GM12872 (cell line): ENCODE data around the gene ARPC5L.

Source experiments
- TF ChIP-seq, protein P1 (sequence below): IDR thresholded peaks from 3 replicates; pipeline ENCODE4 v1.5.1; 2011; ENCODE audit warnings: low read depth, mild to moderate bottlenecking, low read length, moderate library complexity; ENCODE audit not compliant: insufficient read depth

The ARPC5L gene

DNA sequence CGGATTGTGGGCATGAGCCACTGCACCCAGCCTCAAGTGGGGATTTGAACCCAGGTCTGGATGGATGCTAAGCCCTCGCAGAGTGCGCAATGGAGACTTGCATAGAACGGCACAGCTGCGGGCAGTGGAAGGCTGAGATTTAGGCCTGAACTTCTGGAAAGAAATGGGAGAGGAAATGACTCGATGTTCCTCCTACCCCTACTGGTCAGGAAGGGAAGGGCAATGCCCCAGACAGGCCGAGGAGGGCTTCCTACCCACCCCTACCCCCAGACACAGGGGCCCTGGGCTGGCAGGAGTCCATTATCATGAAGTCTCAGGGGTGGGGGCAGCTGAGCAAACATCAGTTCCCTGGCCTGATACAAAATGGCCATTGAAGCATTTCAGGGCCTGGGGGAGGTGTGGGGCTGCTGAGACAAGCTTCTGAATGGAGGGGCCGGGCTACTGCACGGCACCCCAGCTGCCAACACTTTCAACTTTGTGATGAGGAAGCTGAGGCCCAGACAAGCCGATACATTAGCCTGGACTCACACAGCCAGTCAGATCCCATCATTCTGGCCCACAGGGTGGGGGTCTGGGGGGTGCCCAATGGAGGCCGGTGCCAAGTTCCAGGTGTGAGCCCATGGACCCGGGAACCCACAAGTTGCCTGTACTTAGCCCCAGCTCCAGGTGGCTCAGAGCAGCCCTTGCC is 22.2 kb upstream of the ARPC5L start:
- TF ChIP-seq, protein P1, sequence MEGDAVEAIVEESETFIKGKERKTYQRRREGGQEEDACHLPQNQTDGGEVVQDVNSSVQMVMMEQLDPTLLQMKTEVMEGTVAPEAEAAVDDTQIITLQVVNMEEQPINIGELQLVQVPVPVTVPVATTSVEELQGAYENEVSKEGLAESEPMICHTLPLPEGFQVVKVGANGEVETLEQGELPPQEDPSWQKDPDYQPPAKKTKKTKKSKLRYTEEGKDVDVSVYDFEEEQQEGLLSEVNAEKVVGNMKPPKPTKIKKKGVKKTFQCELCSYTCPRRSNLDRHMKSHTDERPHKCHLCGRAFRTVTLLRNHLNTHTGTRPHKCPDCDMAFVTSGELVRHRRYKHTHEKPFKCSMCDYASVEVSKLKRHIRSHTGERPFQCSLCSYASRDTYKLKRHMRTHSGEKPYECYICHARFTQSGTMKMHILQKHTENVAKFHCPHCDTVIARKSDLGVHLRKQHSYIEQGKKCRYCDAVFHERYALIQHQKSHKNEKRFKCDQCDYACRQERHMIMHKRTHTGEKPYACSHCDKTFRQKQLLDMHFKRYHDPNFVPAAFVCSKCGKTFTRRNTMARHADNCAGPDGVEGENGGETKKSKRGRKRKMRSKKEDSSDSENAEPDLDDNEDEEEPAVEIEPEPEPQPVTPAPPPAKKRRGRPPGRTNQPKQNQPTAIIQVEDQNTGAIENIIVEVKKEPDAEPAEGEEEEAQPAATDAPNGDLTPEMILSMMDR, result peak; percentile 62

DNA sequence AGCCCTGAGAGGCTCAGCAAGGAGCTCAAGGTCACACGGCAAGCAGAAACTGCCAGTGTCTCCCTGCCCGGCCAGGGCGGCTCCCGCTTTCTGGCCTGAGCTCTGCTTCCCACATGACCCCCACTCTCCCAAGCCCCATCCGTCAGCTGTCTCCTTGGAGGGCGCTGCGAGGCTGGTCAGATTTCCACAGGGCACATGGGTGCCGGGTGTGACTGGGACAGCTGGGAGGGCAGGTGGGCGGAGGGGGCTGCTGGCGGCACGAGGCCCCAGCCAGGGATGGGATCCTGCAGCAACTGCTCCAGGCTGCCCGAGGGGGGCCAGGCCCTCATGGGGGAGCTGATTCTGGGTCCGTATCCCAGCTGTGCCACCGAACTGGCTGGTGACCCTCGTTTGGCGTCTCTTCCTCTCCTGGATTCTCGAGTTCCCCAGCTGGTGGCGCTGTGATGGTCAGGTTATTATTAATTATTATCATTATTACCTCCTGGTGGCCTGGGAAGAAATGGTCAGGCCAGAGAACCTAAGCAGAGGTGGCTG is 21.6 kb upstream of the ARPC5L start:
- TF ChIP-seq, protein P1, result peak; percentile 48; the same call in 2 of the 3 replicates

DNA sequence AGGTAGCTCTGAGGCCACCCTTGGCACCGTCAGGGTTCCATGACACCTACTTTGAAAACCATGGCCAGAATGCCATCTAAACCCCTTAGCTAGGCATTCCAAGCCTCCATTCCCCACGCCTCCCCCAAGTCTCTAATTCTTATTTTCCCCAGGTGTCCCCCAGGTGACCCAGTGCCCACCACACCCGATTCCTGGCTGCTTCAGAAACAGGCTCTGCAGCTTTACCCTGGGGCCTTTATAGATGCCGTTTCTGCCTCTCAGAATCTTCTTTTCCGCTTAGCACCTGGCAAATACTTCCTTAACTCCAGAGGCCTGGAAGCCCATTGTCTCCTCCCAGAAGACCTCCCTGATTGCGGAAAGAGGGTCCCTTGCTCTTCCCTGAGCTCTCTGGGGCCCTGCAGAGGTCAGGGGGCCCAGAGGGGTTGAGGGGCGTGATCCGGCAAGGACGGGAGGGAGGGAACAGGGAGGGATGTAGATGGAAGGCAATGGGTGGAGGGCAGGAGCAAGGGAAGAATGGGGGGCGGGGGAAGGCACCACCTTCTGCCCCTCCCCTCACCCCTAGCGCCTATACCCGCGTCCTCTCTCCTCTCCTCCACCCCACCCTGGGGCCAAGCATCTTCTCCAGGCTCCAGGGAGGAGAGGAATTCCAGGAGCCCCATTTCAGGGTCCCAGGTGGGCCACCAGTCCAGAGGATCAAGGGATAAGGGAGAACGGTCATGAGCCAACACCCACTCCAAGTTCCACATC is 20.7 kb upstream of the ARPC5L start:
- TF ChIP-seq, protein P1, result no peak

DNA sequence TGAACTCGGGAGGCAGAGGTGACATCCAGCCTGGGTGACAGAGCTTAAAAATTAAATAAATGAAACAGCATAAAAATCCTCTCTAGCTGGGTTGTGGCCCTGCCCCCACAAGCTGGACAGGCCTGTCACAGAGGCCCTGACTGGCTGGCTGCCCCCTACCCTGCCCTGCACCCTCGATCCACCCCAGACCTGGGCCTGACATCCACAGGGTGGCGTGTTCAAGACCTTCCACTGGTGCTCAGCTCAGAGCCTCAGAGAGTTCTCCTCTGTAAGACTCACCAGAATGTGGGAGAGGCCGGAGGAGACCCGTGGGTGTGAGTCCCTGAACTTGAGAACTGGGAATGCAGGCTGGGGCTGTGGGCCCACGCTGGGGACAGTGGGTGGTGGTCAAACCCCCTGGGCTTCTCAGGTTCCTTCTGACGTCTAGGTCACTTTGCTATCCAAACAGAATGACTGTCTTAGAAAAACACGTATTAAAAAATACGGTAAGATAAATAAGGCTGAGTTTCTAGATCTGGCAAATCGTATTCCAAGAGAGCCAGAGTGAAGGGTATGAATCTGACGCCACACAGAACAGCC is 18.4 kb upstream of the ARPC5L start:
- TF ChIP-seq, protein P1, result no peak

DNA sequence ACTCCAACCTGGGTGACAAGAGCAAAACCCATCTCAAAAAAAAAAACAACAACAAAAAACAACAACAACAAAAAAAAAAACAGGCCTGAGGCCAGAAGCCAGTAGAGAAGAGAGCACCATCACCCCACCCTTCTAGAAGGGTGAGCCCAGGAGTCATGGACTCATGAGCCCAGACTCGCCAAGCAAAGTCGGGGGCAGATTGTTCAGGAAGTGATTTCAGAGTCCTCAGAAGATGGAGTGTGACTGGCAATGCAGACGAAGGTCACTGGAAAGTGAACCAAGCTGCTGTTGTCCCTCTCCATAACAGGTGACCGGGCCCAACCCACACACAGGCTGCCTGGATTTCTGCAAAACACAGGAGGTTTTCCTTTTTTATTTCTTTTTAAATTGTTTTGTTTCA is 17.6 kb upstream of the ARPC5L start:
- TF ChIP-seq, protein P1, result no peak

DNA sequence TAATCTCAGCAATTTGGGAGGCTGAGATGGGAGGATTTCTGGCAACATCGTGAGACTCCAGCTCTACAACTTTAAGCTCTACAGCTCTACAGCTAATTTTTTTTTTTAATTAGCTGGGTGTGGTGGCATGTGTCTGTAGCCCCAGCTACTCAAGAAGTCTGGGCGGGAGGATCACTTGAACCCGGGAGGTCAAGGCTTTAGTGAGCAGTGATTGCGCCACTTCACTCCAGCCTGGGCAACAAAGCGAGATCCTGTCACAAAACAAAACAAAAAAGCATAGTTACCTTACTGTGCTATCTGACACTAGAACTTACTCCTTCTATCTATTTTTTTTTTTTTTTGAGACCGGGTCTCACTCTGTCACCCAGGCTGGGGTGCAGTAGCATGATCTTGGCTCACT is 15.0 kb upstream of the ARPC5L start:
- TF ChIP-seq, protein P1, result no peak

DNA sequence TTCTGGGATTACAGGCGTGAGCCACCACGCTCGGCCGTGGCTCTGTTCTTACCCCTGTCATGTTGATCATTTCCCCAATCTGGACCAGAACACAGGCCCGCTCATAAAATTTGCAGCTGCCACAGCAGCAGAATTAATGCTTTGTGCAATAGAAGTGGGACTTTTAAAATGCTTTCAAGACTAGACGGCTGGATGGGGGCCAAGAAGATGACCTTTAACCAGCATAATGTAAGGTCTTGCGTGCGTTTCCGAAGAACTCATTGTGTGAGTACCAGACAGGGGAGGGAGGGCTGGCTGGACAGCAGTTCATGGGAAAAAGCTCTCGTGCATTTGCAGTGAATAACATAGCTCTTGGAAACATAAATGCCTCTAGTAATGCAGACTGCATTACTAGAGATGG is 12.1 kb upstream of the ARPC5L start:
- TF ChIP-seq, protein P1, result no peak
